Measurements from ENCODE around the gene CACNA2D3. TPM values are rescaled to one million over a fixed set of nuclear protein-coding genes. Genes with fewer than 3 reads are reported as not detected.

The CACNA2D3 gene
- total and polyA plus RNA-seq, 4 donors: 0.38 to 2.5 (median 1.1) TPM

GRCh38 chr3:54180921-54181320 lies 58.6 kb downstream of the CACNA2D3 start:
- Histone ChIP-seq H3K9me3 (ENCODE audit: control insufficient read depth in 4 of 4, insufficient read depth in 3 of 4, low read length in 3 of 4) (no peaks in the 10 kb centered on the region), H3K4me3 (no peak overlapping the region), H3K36me3 (ENCODE audit: control insufficient read depth in 4 of 4, insufficient read depth in 4 of 4, low read length in 4 of 4) (no peaks in the 10 kb centered on the region), H3K27ac (ENCODE audit: low read depth in 1 of 2, low read length in 1 of 2) (no peak overlapping the region), H3K4me1 (ENCODE audit: control insufficient read depth in 5 of 5, insufficient read depth in 5 of 5, low read length in 5 of 5) (no peaks in the 10 kb centered on the region), H3K27me3 (ENCODE audit: control insufficient read depth in 3 of 3, insufficient read depth in 3 of 3, low read length in 2 of 3) (peaks cover 0 to 3% (median 0%) of the 10 kb centered on the region in 3 donors), H3K9ac (ENCODE audit: insufficient read depth in 1 of 2, low read length in 2 of 2) (no peak overlapping the region)
- no peak for TF ChIP-seq CTCF (IDR thresholded peaks at IDR 0.05; ENCODE audit: control extremely low read depth, extremely low read depth)
- no peak for DNase-seq
- no peak for ATAC-seq (ENCODE audit: insufficient read depth, low FRiP score)

GRCh38 chr3:54182242-54182641 lies 59.9 kb downstream of the CACNA2D3 start:
- WGBS, 2 donors: 57 to 64% methylated on average over 4 of the region's 4 CpGs
- no peak for ATAC-seq (ENCODE audit: insufficient read depth, low FRiP score)

GRCh38 chr3:54185740-54186139 lies 63.4 kb downstream of the CACNA2D3 start:
- Histone ChIP-seq H3K27me3 (ENCODE audit: control insufficient read depth in 3 of 3, insufficient read depth in 3 of 3, low read length in 2 of 3) (no peaks in the 10 kb centered on the region), H3K36me3 (ENCODE audit: control insufficient read depth in 4 of 4, insufficient read depth in 4 of 4, low read length in 4 of 4) (no peaks in the 10 kb centered on the region), H3K27ac (ENCODE audit: low read depth in 1 of 2, low read length in 1 of 2) (no peak overlapping the region), H3K9me3 (ENCODE audit: control insufficient read depth in 4 of 4, insufficient read depth in 3 of 4, low read length in 3 of 4) (peaks cover 0 to 6% (median 0%) of the 10 kb centered on the region in 4 donors), H3K4me1 (ENCODE audit: control insufficient read depth in 5 of 5, insufficient read depth in 5 of 5, low read length in 5 of 5) (no peaks in the 10 kb centered on the region), H3K9ac (ENCODE audit: insufficient read depth in 1 of 2, low read length in 2 of 2) (no peak overlapping the region), H3K4me3 (no peak overlapping the region)
- no peak for ATAC-seq (ENCODE audit: insufficient read depth, low FRiP score)
- no peak for DNase-seq
- no peak for TF ChIP-seq CTCF (IDR thresholded peaks at IDR 0.05; ENCODE audit: control extremely low read depth, extremely low read depth)

More at GRCh38 chr3:54182242-54182641, 59.9 kb downstream of the CACNA2D3 start:
- peaks cover 0 to 3% (median 0%) of the 10 kb centered on the region in 3 donors for H3K27me3 ChIP-seq (ENCODE audit: control insufficient read depth in 3 of 3, insufficient read depth in 3 of 3, low read length in 2 of 3)
- H3K9ac ChIP-seq (ENCODE audit: insufficient read depth in 1 of 2, low read length in 2 of 2): no peak overlapping the region
- H3K27ac ChIP-seq (ENCODE audit: low read depth in 1 of 2, low read length in 1 of 2): no peak overlapping the region
- no peaks in the 10 kb centered on the region for H3K4me1 ChIP-seq (ENCODE audit: control insufficient read depth in 5 of 5, insufficient read depth in 5 of 5, low read length in 5 of 5)
- H3K36me3 ChIP-seq (ENCODE audit: control insufficient read depth in 4 of 4, insufficient read depth in 4 of 4, low read length in 4 of 4): no peaks in the 10 kb centered on the region
- peaks cover 0 to 4% (median 0%) of the 10 kb centered on the region in 4 donors for H3K9me3 ChIP-seq (ENCODE audit: control insufficient read depth in 4 of 4, insufficient read depth in 3 of 4, low read length in 3 of 4)
- no peak for TF ChIP-seq CTCF (IDR thresholded peaks at IDR 0.05; ENCODE audit: control extremely low read depth, extremely low read depth)
- DNase-seq: no peak
- no peak overlapping the region for H3K4me3 ChIP-seq

- peak; percentile 76 to 90 (median 79) for DNase-seq
- no peak for ATAC-seq (ENCODE audit: insufficient read depth, low FRiP score)
- 50 to 66% methylated on average over 6 of the region's 6 CpGs for WGBS, 2 donors
- Histone ChIP-seq H3K4me3 (no peak overlapping the region), H3K36me3 (ENCODE audit: control insufficient read depth in 4 of 4, insufficient read depth in 4 of 4, low read length in 4 of 4) (no peaks in the 10 kb centered on the region), H3K4me1 (ENCODE audit: control insufficient read depth in 5 of 5, insufficient read depth in 5 of 5, low read length in 5 of 5) (no peaks in the 10 kb centered on the region), H3K9ac (ENCODE audit: insufficient read depth in 1 of 2, low read length in 2 of 2) (no peak overlapping the region), H3K9me3 (ENCODE audit: control insufficient read depth in 4 of 4, insufficient read depth in 3 of 4, low read length in 3 of 4) (peaks cover 0 to 6% (median 0%) of the 10 kb centered on the region in 4 donors), H3K27ac (ENCODE audit: low read depth in 1 of 2, low read length in 1 of 2) (no peak overlapping the region), H3K27me3 (ENCODE audit: control insufficient read depth in 3 of 3, insufficient read depth in 3 of 3, low read length in 2 of 3) (no peaks in the 10 kb centered on the region)
- TF ChIP-seq CTCF (IDR thresholded peaks at IDR 0.05; ENCODE audit: control extremely low read depth, extremely low read depth): no peak
Observed at GRCh38 chr3:54188176-54188791, 65.9 kb downstream of the CACNA2D3 start.
